OCI-LY3 (cell line): Measurements from ENCODE around the gene SLC44A3.

ENCODE experiments used
- H2AFZ ChIP-seq: fragments of 200-600, 300-600 bp; shearing (Covaris generic); 2 replicates; pipeline ENCODE4 v1.6.0; 2014; ENCODE audit warnings: antibody characterized with exemption, low read depth, low read length
- H3K27ac ChIP-seq: fragments of 200-600, 300-600 bp; sonication (generic); 2 replicates; pipeline ENCODE4 v1.5.1; 2014; ENCODE audit warnings: mild to moderate bottlenecking, low read length, moderate library complexity, mixed read lengths
- H3K27me3 ChIP-seq: fragments of 200-600, 300-600 bp; sonication (generic); 2 replicates; pipeline ENCODE4 v1.6.1; 2014; ENCODE audit warnings: low read depth, low read length, mixed read lengths
- H3K36me3 ChIP-seq: fragments of 200-600, 300-600 bp; sonication (generic); replicated peaks from 2 replicates; pipeline ENCODE3; 2014; ENCODE audit warnings: low read depth, low read length, mixed read lengths
- H3K4me1 ChIP-seq: fragments of 300-600, 200-600 bp; sonication (generic); 2 replicates; pipeline ENCODE4 v1.6.1; 2014; ENCODE audit warnings: low read length, mixed read lengths
- H3K4me2 ChIP-seq: fragments of 200-600, 300-600 bp; sonication (generic); 2 replicates; pipeline ENCODE4 v1.6.1; 2014; ENCODE audit warnings: low read length, mixed read lengths
- H3K4me3 ChIP-seq: fragments of 300-600, 200-600 bp; sonication (generic); 2 replicates; pipeline ENCODE4 v1.5.1; 2014; ENCODE audit warnings: antibody characterized with exemption, mild to moderate bottlenecking, low read length, moderate library complexity
- H3K79me2 ChIP-seq: fragments of 300-600, 200-600 bp; shearing (Covaris generic); 2 replicates; pipeline ENCODE4 v1.6.1; 2014; ENCODE audit warnings: mild to moderate bottlenecking, low read length, mixed read lengths
- H3K9ac ChIP-seq: fragments of 300-600, 200-600 bp; shearing (Covaris generic); 2 replicates; pipeline ENCODE4 v1.6.0; 2014; ENCODE audit warnings: mild to moderate bottlenecking, low read length, moderate library complexity
- H3K9me3 ChIP-seq: fragments of 200-600, 300-600 bp; shearing (Covaris generic); 2 replicates; pipeline ENCODE4 v1.6.1; 2014; ENCODE audit warnings: low read length, mixed read lengths; ENCODE audit not compliant: insufficient read depth
- H4K20me1 ChIP-seq: fragments of 200-600, 300-600 bp; sonication (generic); 2 replicates; pipeline ENCODE4 v1.6.1; 2016; ENCODE audit warnings: low read length, mixed read lengths; ENCODE audit not compliant: insufficient read depth
- CTCF ChIP-seq: fragments of 200-600, 300-600 bp; sonication (generic); IDR thresholded peaks from 2 replicates; pipeline ENCODE4 v1.5.1; 2014; ENCODE audit warnings: antibody characterized with exemption, low read length, low read depth
- EZH2phosphoT487 ChIP-seq: fragments of 200-600 bp; shearing (Covaris generic); IDR thresholded peaks from 2 replicates; pipeline ENCODE4 v1.6.1; 2018; ENCODE audit warnings: antibody characterized with exemption, mixed run types, low read depth

The SLC44A3 gene

DNA sequence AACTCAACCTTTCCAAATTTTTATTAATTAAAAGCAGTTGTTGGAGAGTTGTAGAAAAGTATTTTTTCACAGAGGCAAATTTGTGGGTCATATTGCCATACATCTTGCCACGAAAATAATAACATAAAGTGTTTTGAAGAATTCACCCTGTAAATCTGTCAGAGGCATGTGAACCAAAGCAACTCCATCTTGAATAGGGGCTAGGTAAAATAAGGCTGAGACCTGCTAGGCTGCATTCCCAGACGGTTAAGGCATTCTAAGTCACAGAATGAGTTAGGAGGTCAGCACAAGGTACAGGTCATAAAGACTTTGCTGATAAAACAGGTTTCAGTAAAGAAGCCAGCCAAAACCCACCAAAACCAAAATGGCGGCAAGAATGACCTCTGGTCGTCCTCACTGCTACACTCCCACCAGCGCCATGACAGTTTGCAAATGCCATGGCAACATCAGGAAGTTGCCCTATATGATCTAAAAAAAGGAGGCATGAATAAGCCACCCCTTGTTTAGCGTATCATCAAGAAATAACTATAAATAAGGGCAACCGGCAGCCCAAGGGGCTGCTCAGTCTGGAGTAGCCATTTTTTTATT lies 111.2 kb downstream of the SLC44A3 start:
- Histone ChIP-seq H3K27ac (no peak overlapping the region), H3K36me3 (no peaks in the 10 kb centered on the region), H3K9ac (no peak overlapping the region), H3K27me3 (no peaks in the 10 kb centered on the region), H3K4me2 (no peak overlapping the region), H3K4me1 (no peaks in the 10 kb centered on the region), H3K79me2 (no peaks in the 10 kb centered on the region), H3K9me3 (no peaks in the 10 kb centered on the region), H4K20me1 (no peaks in the 10 kb centered on the region), H3K4me3 (no peak overlapping the region), H2AFZ (no peak overlapping the region)
- TF ChIP-seq EZH2phosphoT487 (no peak), CTCF (no peak)

DNA sequence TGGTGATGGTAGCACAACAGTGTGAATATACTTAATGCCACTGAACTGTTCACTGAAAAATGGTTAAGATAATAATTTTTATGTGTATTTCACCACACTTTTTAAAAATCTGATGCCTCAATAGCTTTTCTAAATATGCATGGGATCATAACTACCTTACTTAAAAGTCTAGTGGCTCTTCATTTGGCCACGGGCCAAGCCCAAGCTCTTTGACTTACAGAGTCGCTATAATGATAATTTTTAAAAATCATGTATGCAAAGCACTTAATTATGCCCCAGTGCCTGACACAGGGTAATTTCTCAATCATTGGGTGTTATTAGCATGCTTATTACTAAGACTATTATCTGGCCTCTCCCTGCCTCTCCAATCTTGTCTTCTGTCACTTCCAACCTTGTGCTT lies 114.4 kb downstream of the SLC44A3 start:
- no peaks in the 10 kb centered on the region for H3K9me3 ChIP-seq
- H3K27me3 ChIP-seq: no peaks in the 10 kb centered on the region
- H3K9ac ChIP-seq: no peak overlapping the region
- no peak overlapping the region for H3K4me2 ChIP-seq
- no peak overlapping the region for H3K4me3 ChIP-seq
- no peaks in the 10 kb centered on the region for H3K4me1 ChIP-seq
- H3K79me2 ChIP-seq: no peaks in the 10 kb centered on the region
- TF ChIP-seq EZH2phosphoT487: no peak
- TF ChIP-seq CTCF: no peak
- H2AFZ ChIP-seq: no peak overlapping the region
- no peaks in the 10 kb centered on the region for H3K36me3 ChIP-seq
- no peaks in the 10 kb centered on the region for H4K20me1 ChIP-seq
- H3K27ac ChIP-seq: no peak overlapping the region

DNA sequence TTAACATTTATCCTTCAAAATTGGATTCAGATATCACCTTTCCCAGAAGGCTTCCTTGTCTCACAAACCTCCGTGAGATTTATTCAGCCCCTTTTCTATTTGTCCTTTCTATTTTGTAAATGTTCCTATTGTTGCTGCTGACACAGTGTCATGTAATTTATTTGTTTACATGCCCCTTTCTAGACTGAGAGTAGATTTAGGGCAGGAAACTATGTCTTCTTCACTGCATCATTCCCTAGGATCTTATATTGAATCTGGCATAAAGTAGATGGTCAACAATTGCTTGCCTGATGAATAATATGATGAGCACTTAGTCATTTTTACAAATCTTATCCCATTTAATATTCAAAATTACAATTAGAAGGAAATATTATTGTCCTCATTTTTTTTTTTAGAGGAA lies 114.9 kb downstream of the SLC44A3 start:
- no peaks in the 10 kb centered on the region for H4K20me1 ChIP-seq
- H3K79me2 ChIP-seq: no peaks in the 10 kb centered on the region
- H2AFZ ChIP-seq: no peak overlapping the region
- H3K9ac ChIP-seq: no peak overlapping the region
- no peaks in the 10 kb centered on the region for H3K9me3 ChIP-seq
- H3K27ac ChIP-seq: no peak overlapping the region
- no peaks in the 10 kb centered on the region for H3K27me3 ChIP-seq
- no peak overlapping the region for H3K4me2 ChIP-seq
- no peaks in the 10 kb centered on the region for H3K4me1 ChIP-seq
- no peaks in the 10 kb centered on the region for H3K36me3 ChIP-seq
- no peak overlapping the region for H3K4me3 ChIP-seq
- TF ChIP-seq CTCF (no peak), EZH2phosphoT487 (no peak)

- Histone ChIP-seq H3K4me3 (no peak overlapping the region), H3K4me1 (no peaks in the 10 kb centered on the region), H4K20me1 (no peaks in the 10 kb centered on the region), H3K9ac (no peak overlapping the region), H3K27ac (no peak overlapping the region), H3K9me3 (no peaks in the 10 kb centered on the region), H3K4me2 (no peak overlapping the region), H3K27me3 (no peaks in the 10 kb centered on the region), H2AFZ (no peak overlapping the region), H3K79me2 (no peaks in the 10 kb centered on the region), H3K36me3 (no peaks in the 10 kb centered on the region)
- TF ChIP-seq CTCF (no peak), EZH2phosphoT487 (no peak)
Measured at GRCh38 chr1:94935476-94935875, 115.3 kb downstream of the SLC44A3 start.
